SKM-1 (cell line): ENCODE results near the gene RAD50.
"Not testable (repeated sequence)": the region's sequence is repeated elsewhere in the genome, so short reads cannot be mapped to it uniquely, and the experiment has no call there.

Experiments
- DNase-seq: peaks from one replicate; lab custom pipeline; 2025; ENCODE audit not compliant: unreplicated experiment; lab: John Stamatoyannopoulos, UW

Gene RAD50

GRCh38 chr5:132674671-132675506 lies 118.1 kb downstream of the RAD50 start:
- DNase-seq, result no peak

- no peak for DNase-seq
These were observed 119.3 kb downstream of the RAD50 start for GRCh38 chr5:132675936-132676689.

GRCh38 chr5:132677191-132677590 lies 120.4 kb downstream of the RAD50 start:
- DNase-seq, result no peak

GRCh38 chr5:132677682-132678400 lies 121.1 kb downstream of the RAD50 start:
- DNase-seq, result no peak

- no peak for DNase-seq
These were observed 122.0 kb downstream of the RAD50 start for GRCh38 chr5:132678735-132679134.

GRCh38 chr5:132679166-132679565 lies 122.4 kb downstream of the RAD50 start:
- no peak for DNase-seq

- DNase-seq, result no peak
These were observed 123.1 kb downstream of the RAD50 start for GRCh38 chr5:132679717-132680380.

- no peak for DNase-seq
These were observed 124.2 kb downstream of the RAD50 start for GRCh38 chr5:132680780-132681475.

GRCh38 chr5:132681476-132681831 lies 124.7 kb downstream of the RAD50 start:
- DNase-seq, result no peak

- DNase-seq, result no peak
These were observed 125.2 kb downstream of the RAD50 start for GRCh38 chr5:132681983-132682382.

- DNase-seq, result no peak
These were observed 127.7 kb downstream of the RAD50 start for GRCh38 chr5:132684491-132684890.

- DNase-seq, result no peak
These were observed 128.3 kb downstream of the RAD50 start for GRCh38 chr5:132684922-132685720.

GRCh38 chr5:132686193-132686592 lies 129.4 kb downstream of the RAD50 start:
- no peak for DNase-seq

GRCh38 chr5:132687995-132688394 lies 131.2 kb downstream of the RAD50 start:
- DNase-seq, result no peak

- DNase-seq, result no peak
These were observed 132.0 kb downstream of the RAD50 start for GRCh38 chr5:132688536-132689339.

GRCh38 chr5:132689513-132689912 lies 132.7 kb downstream of the RAD50 start:
- no peak for DNase-seq

- DNase-seq, result no peak
These were observed 133.4 kb downstream of the RAD50 start for GRCh38 chr5:132690156-132690555.

- DNase-seq, result not testable (repeated sequence)
These were observed 135.2 kb downstream of the RAD50 start for GRCh38 chr5:132691755-132692631.
